Large intestine (tissue), 12 donors: ENCODE results near the gene LAYN. TPM values are rescaled to one million over a fixed set of nuclear protein-coding genes. Genes with fewer than 3 reads are reported as not detected.
A peak's percentile ranks its signal among the peaks of the same experiment; 100 is the strongest.

Source experiments
- DNase-seq, 2 donors: peaks; one replicate each; pipeline versions ENCODE4 v3.0.0 to v3.0.0-alpha.2; 2013
- H3K27ac ChIP-seq: one replicate; pipeline ENCODE4 v1.5.1; 2013; ENCODE audit warnings: low read length
- H3K27me3 ChIP-seq: 2 replicates; pipeline ENCODE4 v1.6.1; 2013; ENCODE audit warnings: low read length; ENCODE audit not compliant: control insufficient read depth, insufficient read depth
- H3K36me3 ChIP-seq: 2 replicates; pipeline ENCODE4 v1.6.1; 2013; ENCODE audit warnings: low read length; ENCODE audit not compliant: control insufficient read depth, insufficient read depth
- H3K4me1 ChIP-seq: one replicate; pipeline ENCODE4 v1.6.1; 2013; ENCODE audit warnings: low read length; ENCODE audit not compliant: control insufficient read depth, insufficient read depth
- H3K4me3 ChIP-seq: one replicate; pipeline ENCODE4 v1.5.1; 2013; ENCODE audit warnings: low read length
- H3K9me3 ChIP-seq: one replicate; pipeline ENCODE4 v1.6.1; 2013; ENCODE audit warnings: mild to moderate bottlenecking, low read depth, low read length, moderate library complexity; ENCODE audit not compliant: control insufficient read depth
- WGBS: methylation state at CpG from one replicate; pipeline ENCODE4 v1.1.5; 2013; ENCODE audit warnings: low lambda C conversion rate; ENCODE audit not compliant: insufficient coverage; 5-methylcytosine and 5-hydroxymethylcytosine counted together
- long read RNA-seq, 11 donors: transcript quantifications; one replicate each; lab custom pipeline, GENCODE V29; 2026
- polyA plus RNA-seq: library from polyadenylated mRNA; unstranded; fragments of 120-200 nt; gene quantifications from one replicate; pipeline ENCODE4 v1.2.1, GENCODE V29; 2013

Gene LAYN
- 5.4 TPM for polyA plus RNA-seq
- long read RNA-seq, donor 1, partial matches to known transcripts, result 0 of 1 reads
- long read RNA-seq, donor 1, other reads (novel, unspliced or antisense), result 0 of 1 reads
- long read RNA-seq, donor 2, partial matches to known transcripts, result 0 of 2 reads
- long read RNA-seq, donor 2, other reads (novel, unspliced or antisense), result 0 of 2 reads
- long read RNA-seq, donor 3, result 0 reads
- long read RNA-seq, donor 4, partial matches to known transcripts, result 0 of 1 reads
- long read RNA-seq, donor 4, other reads (novel, unspliced or antisense), result 0 of 1 reads
- long read RNA-seq, donor 5, result 0 reads
- long read RNA-seq, donor 6, partial matches to known transcripts, result 0 of 2 reads
- long read RNA-seq, donor 6, other reads (novel, unspliced or antisense), result 0 of 2 reads
- long read RNA-seq, donor 7, partial matches to known transcripts, result 0 of 1 reads
- long read RNA-seq, donor 7, other reads (novel, unspliced or antisense), result 0 of 1 reads
- long read RNA-seq, donor 8, partial matches to known transcripts, result 0 of 2 reads
- long read RNA-seq, donor 8, other reads (novel, unspliced or antisense), result 0 of 2 reads
- long read RNA-seq, donor 9, partial matches to known transcripts, result 0 of 3 reads
- long read RNA-seq, donor 9, other reads (novel, unspliced or antisense), result 0 of 3 reads
- long read RNA-seq, donor 10, partial matches to known transcripts, result 0 of 3 reads
- long read RNA-seq, donor 10, other reads (novel, unspliced or antisense), result 0 of 3 reads
- long read RNA-seq, donor 11, result 0 reads

GRCh38 chr11:111540114-111540936, at the start of gene LAYN:
Gene LAYN (plus strand): TSS chr11:111540720. CDS start chr11:111540844, 124 bp downstream.
- Histone ChIP-seq H3K4me3 (peak within 1 kb of the TSS; percentile 36), H3K27ac (no peak within 1 kb of the TSS), H3K36me3 (no peaks in the 10 kb centered on the region), H3K4me1 (peaks cover 10% of the 10 kb centered on the region), H3K27me3 (peaks cover 69% of the 10 kb centered on the region), H3K9me3 (no peaks in the 10 kb centered on the region)
- WGBS, result no CpG with 5 or more reads among the region's 70 CpGs
- peak in 1 of 2 donors; percentile 47 for DNase-seq

GRCh38 chr11:111494040-111494439, 46.5 kb upstream of the LAYN start:
- H3K4me3 ChIP-seq, result no peak overlapping the region
- H3K9me3 ChIP-seq, result no peaks in the 10 kb centered on the region
- DNase-seq, result no peak
- H3K27me3 ChIP-seq, result peaks cover 10% of the 10 kb centered on the region
- no peak overlapping the region for H3K27ac ChIP-seq
- H3K36me3 ChIP-seq, result no peaks in the 10 kb centered on the region
- H3K4me1 ChIP-seq, result no peaks in the 10 kb centered on the region
- WGBS, result 56% methylated on average over 1 of the region's 1 CpG

- DNase-seq, result no peak
- no CpG with 5 or more reads among the region's 5 CpGs for WGBS
- H3K36me3 ChIP-seq, result no peaks in the 10 kb centered on the region
- H3K4me3 ChIP-seq, result no peak overlapping the region
- H3K27me3 ChIP-seq, result peaks cover 12% of the 10 kb centered on the region
- no peaks in the 10 kb centered on the region for H3K4me1 ChIP-seq
- no peak overlapping the region for H3K27ac ChIP-seq
- no peaks in the 10 kb centered on the region for H3K9me3 ChIP-seq
These were observed 41.0 kb upstream of the LAYN start for GRCh38 chr11:111499483-111499882.

- H3K27me3 ChIP-seq, result peaks cover 10% of the 10 kb centered on the region
- no peak for DNase-seq
- H3K4me3 ChIP-seq, result no peak overlapping the region
- H3K4me1 ChIP-seq, result no peaks in the 10 kb centered on the region
- H3K36me3 ChIP-seq, result no peaks in the 10 kb centered on the region
- H3K27ac ChIP-seq, result no peak overlapping the region
- H3K9me3 ChIP-seq, result no peaks in the 10 kb centered on the region
- WGBS, result no CpG with 5 or more reads among the region's 1 CpG
These were observed 40.0 kb upstream of the LAYN start for GRCh38 chr11:111500481-111500880.

GRCh38 chr11:111502611-111503010, 37.9 kb upstream of the LAYN start:
- peaks cover 13% of the 10 kb centered on the region for H3K27me3 ChIP-seq

GRCh38 chr11:111510311-111510710, 30.2 kb upstream of the LAYN start:
- DNase-seq, result no peak
- H3K4me1 ChIP-seq, result no peaks in the 10 kb centered on the region
- H3K27ac ChIP-seq, result no peak overlapping the region
- H3K27me3 ChIP-seq, result peaks cover 55% of the 10 kb centered on the region
- no peaks in the 10 kb centered on the region for H3K9me3 ChIP-seq
- H3K36me3 ChIP-seq, result no peaks in the 10 kb centered on the region
- no peak overlapping the region for H3K4me3 ChIP-seq
- WGBS, result 80% methylated on average over 1 of the region's 1 CpG

More at GRCh38 chr11:111502611-111503010, 37.9 kb upstream of the LAYN start:
- no peaks in the 10 kb centered on the region for H3K36me3 ChIP-seq
- H3K4me3 ChIP-seq, result no peak overlapping the region
- 100% methylated on average over 1 of the region's 1 CpG for whole genome bisulfite sequencing
- DNase-seq, result no peak
- no peaks in the 10 kb centered on the region for H3K9me3 ChIP-seq
- H3K4me1 ChIP-seq, result no peaks in the 10 kb centered on the region
- H3K27ac ChIP-seq, result no peak overlapping the region

- H3K9me3 ChIP-seq, result no peaks in the 10 kb centered on the region
- H3K4me3 ChIP-seq, result no peak within 1 kb of the TSS
- no CpG with 5 or more reads among the region's 90 CpGs for WGBS
- H3K27me3 ChIP-seq, result peaks cover 57% of the 10 kb centered on the region
- no peak within 1 kb of the TSS for H3K27ac ChIP-seq
- H3K4me1 ChIP-seq, result no peaks in the 10 kb centered on the region
- DNase-seq, result peak in 1 of 2 donors; percentile 30
- H3K36me3 ChIP-seq, result no peaks in the 10 kb centered on the region
These were observed 28.0 kb upstream of the LAYN start, which contains the start of gene BTG4 for GRCh38 chr11:111512296-111513239. Gene BTG4 (minus strand): TSS chr11:111512386. CDS start chr11:111498776, 13,610 bp downstream.

GRCh38 chr11:111513240-111513605, 27.3 kb upstream of the LAYN start:
- peak in 1 of 2 donors; percentile 4 for DNase-seq
- H3K27ac ChIP-seq, result no peak overlapping the region
- WGBS, result 33% methylated on average over 1 of the region's 6 CpGs
- no peaks in the 10 kb centered on the region for H3K4me1 ChIP-seq
- H3K9me3 ChIP-seq, result no peaks in the 10 kb centered on the region
- no peak overlapping the region for H3K4me3 ChIP-seq
- peaks cover 53% of the 10 kb centered on the region for H3K27me3 ChIP-seq
- no peaks in the 10 kb centered on the region for H3K36me3 ChIP-seq

GRCh38 chr11:111514216-111515031, 26.1 kb upstream of the LAYN start, which contains the start of gene HOATZ:
Gene HOATZ (plus strand): TSS chr11:111514778. CDS start chr11:111514785, 7 bp downstream.
- Histone ChIP-seq H3K27me3 (peaks cover 51% of the 10 kb centered on the region), H3K4me3 (no peak within 1 kb of the TSS), H3K4me1 (no peaks in the 10 kb centered on the region), H3K9me3 (no peaks in the 10 kb centered on the region), H3K36me3 (no peaks in the 10 kb centered on the region), H3K27ac (no peak within 1 kb of the TSS)
- WGBS, result no CpG with 5 or more reads among the region's 39 CpGs
- DNase-seq, result peak in 1 of 2 donors; percentile 18
